Gastrocnemius medialis (tissue), 4 donors: ENCODE measurements around the gene STK35.

ENCODE experiments used
- POLR2A ChIP-seq, 2 donors: fragments of 450-650 bp; IDR thresholded peaks; one replicate each; pipeline ENCODE4 v1.6.1; 2017; ENCODE audit warnings: antibody characterized with exemption in 2 of 2, mild to moderate bottlenecking in 2 of 2, moderate library complexity in 2 of 2
- TF ChIP-seq, protein P1 (sequence below), 5 experiments: fragments of 450-650 bp in 3 of 5; fragments of 200-600 bp in 2 of 5; sonication (generic) in 2 of 5; IDR thresholded peaks in 4 of 5; conservative IDR thresholded peaks in 1 of 5; 1 replicate in 4 of 5; 2 replicates in 1 of 5; pipeline ENCODE4 v1.5.1; 2016 to 2019; ENCODE audit warnings: antibody characterized with exemption in 5 of 5, mild to moderate bottlenecking in 3 of 5, moderate library complexity in 3 of 5

DNA sequence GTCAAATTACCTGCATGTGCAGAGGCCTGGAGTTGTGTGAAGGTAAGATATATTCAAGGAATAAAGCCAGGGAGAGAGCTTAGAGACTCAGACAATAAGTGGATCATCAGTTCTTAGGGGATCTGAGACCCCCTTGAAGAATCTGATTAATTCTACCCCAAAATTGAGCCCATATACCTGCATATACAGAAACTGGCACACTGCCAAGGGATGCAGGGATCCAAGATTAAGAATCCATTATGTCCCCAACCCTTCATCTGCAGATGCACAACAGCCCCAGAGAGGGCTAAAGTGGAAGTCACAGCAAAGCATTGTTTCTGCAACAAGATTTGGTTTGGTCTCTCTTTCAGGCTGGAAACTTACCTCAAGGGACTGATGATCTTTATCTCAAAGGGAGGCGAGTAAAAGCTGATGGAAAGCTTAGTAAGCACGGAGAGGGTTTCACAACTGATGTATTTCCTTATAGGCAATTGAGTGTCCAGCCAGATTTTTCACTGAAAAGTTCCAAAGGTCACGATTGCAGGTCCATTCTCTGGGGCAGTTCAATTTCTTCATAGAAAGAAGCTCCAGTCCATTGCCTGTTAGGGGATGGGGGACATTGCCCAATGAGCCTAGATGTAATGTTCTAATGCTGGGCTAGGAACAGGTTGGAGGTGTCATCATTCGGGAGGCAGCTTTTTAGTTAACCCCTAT lies 20.9 kb upstream of the STK35 start:
- TF ChIP-seq POLR2A (IDR thresholded peaks at IDR 0.05): no peak
- TF ChIP-seq, protein P1, sequence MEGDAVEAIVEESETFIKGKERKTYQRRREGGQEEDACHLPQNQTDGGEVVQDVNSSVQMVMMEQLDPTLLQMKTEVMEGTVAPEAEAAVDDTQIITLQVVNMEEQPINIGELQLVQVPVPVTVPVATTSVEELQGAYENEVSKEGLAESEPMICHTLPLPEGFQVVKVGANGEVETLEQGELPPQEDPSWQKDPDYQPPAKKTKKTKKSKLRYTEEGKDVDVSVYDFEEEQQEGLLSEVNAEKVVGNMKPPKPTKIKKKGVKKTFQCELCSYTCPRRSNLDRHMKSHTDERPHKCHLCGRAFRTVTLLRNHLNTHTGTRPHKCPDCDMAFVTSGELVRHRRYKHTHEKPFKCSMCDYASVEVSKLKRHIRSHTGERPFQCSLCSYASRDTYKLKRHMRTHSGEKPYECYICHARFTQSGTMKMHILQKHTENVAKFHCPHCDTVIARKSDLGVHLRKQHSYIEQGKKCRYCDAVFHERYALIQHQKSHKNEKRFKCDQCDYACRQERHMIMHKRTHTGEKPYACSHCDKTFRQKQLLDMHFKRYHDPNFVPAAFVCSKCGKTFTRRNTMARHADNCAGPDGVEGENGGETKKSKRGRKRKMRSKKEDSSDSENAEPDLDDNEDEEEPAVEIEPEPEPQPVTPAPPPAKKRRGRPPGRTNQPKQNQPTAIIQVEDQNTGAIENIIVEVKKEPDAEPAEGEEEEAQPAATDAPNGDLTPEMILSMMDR (IDR thresholded peaks at IDR 0.05 in 4 of 5, conservative IDR thresholded peaks at IDR 0.05 in 1 of 5): no peak
